Measurements from ENCODE around the gene CFAP70. TPM values are rescaled to one million over a fixed set of nuclear protein-coding genes. Genes with fewer than 3 reads are reported as not detected.

The CFAP70 gene
- total RNA-seq, 2 experiments from 2014 or later, result 0.58 to 0.71 TPM

- POLR2A ChIA-PET, result no interaction called here
Observed at GRCh38 chr10:73379064-73379748, 20.5 kb upstream of the CFAP70 start.

GRCh38 chr10:73376679-73377078 is 18.0 kb upstream of the CFAP70 start:
- DNase-seq (no peak), ATAC-seq (no peak)
- Mint-ChIP-seq H3K9me3 (ENCODE audit: low read depth) (no peaks in the 10 kb centered on the region), H3K27me3 (no peaks in the 10 kb centered on the region), H3K4me3 (no peak overlapping the region), H3K36me3 (ENCODE audit: low read depth) (peaks cover 41% of the 10 kb centered on the region), H3K4me1 (peaks cover 6% of the 10 kb centered on the region), H3K27ac (no peak overlapping the region)
- POLR2A ChIA-PET, result no interaction called here
- intact Hi-C loops (cut with DNase I, micrococcal nuclease), result no loop called here
- CTCF ChIA-PET, result no interaction called here

More at GRCh38 chr10:73379064-73379748, 20.5 kb upstream of the CFAP70 start:
- no peaks in the 10 kb centered on the region for H3K9me3 Mint-ChIP-seq (ENCODE audit: low read depth)
- H3K27me3 Mint-ChIP-seq, result no peaks in the 10 kb centered on the region
- intact Hi-C loops (cut with DNase I, micrococcal nuclease), result no loop called here
- no peak overlapping the region for H3K4me3 Mint-ChIP-seq
- no peak for DNase-seq
- peaks cover 49% of the 10 kb centered on the region for H3K36me3 Mint-ChIP-seq (ENCODE audit: low read depth)
- peak overlapping the region; percentile 78 for H3K27ac Mint-ChIP-seq
- CTCF ChIA-PET, result interaction anchor here (1.2 kb wide), 1 partner anchor 21 kb away, joined by 3 read pairs; the partner anchor contains the start of gene CFAP70
- peaks cover 6% of the 10 kb centered on the region for H3K4me1 Mint-ChIP-seq
- ATAC-seq, result peak; percentile 55

- ChIA-PET POLR2A (no interaction called here), CTCF (no interaction called here)
- Mint-ChIP-seq H3K27ac (no peak overlapping the region), H3K9me3 (ENCODE audit: low read depth) (peaks cover 1% of the 10 kb centered on the region), H3K4me1 (peaks cover 16% of the 10 kb centered on the region), H3K4me3 (no peak overlapping the region), H3K27me3 (no peaks in the 10 kb centered on the region), H3K36me3 (ENCODE audit: low read depth) (peaks cover 29% of the 10 kb centered on the region)
- ATAC-seq, result peak; percentile 91
- intact Hi-C loops (cut with DNase I, micrococcal nuclease), result no loop called here
- DNase-seq, result peak; percentile 25
Observed at GRCh38 chr10:73368238-73368637, 9.6 kb upstream of the CFAP70 start.

- H3K27ac Mint-ChIP-seq, result peak overlapping the region; percentile 8
- no peak for DNase-seq
- no peaks in the 10 kb centered on the region for H3K27me3 Mint-ChIP-seq
- H3K4me3 Mint-ChIP-seq, result no peak overlapping the region
- ATAC-seq, result no peak
- H3K36me3 Mint-ChIP-seq (ENCODE audit: low read depth), result peaks cover 32% of the 10 kb centered on the region
- ChIA-PET POLR2A (no interaction called here), CTCF (interaction anchor here (0.8 kb wide), 1 partner anchor 9 kb away, joined by 3 read pairs; no protein-coding TSS in a partner anchor)
- intact Hi-C loops (cut with DNase I, micrococcal nuclease), result no loop called here
- H3K4me1 Mint-ChIP-seq, result peaks cover 16% of the 10 kb centered on the region
- H3K9me3 Mint-ChIP-seq (ENCODE audit: low read depth), result peaks cover 1% of the 10 kb centered on the region
Observed at GRCh38 chr10:73366381-73367298, 8.0 kb upstream of the CFAP70 start.

- H3K9me3 Mint-ChIP-seq (ENCODE audit: low read depth), result peaks cover 1% of the 10 kb centered on the region
- H3K36me3 Mint-ChIP-seq (ENCODE audit: low read depth), result peaks cover 31% of the 10 kb centered on the region
- CTCF ChIA-PET, result no interaction called here
- intact Hi-C loops (cut with DNase I, micrococcal nuclease), result no loop called here
- H3K27me3 Mint-ChIP-seq, result no peaks in the 10 kb centered on the region
- POLR2A ChIA-PET, result no interaction called here
- H3K4me1 Mint-ChIP-seq, result peaks cover 16% of the 10 kb centered on the region
- DNase-seq (no peak), ATAC-seq (no peak)
- no peak overlapping the region for H3K27ac Mint-ChIP-seq
- no peak overlapping the region for H3K4me3 Mint-ChIP-seq
Observed at GRCh38 chr10:73364964-73365363, 6.3 kb upstream of the CFAP70 start.

- no peaks in the 10 kb centered on the region for H3K27me3 Mint-ChIP-seq
- DNase-seq (no peak), ATAC-seq (no peak)
- H3K4me1 Mint-ChIP-seq, result peaks cover 14% of the 10 kb centered on the region
- CTCF ChIA-PET, result interaction anchor here (0.7 to 1.0 kb wide), 2 partner anchors 29 to 56 kb away, joined by 3 read pairs; no protein-coding TSS in a partner anchor
- POLR2A ChIA-PET, result no interaction called here
- intact Hi-C loops (cut with DNase I, micrococcal nuclease), result loop anchor here (2.0 to 5.0 kb wide), 5 partner anchors 53 to 192 kb away; partner anchors contain the start of genes ANXA7 (in 1 of the 2), ECD (in 1 of the 2), FAM149B1 (in 1 of the 2) and MRPS16 (in 1 of the 2)
- no peaks in the 10 kb centered on the region for H3K9me3 Mint-ChIP-seq (ENCODE audit: low read depth)
- H3K36me3 Mint-ChIP-seq (ENCODE audit: low read depth), result peaks cover 7% of the 10 kb centered on the region
- H3K4me3 Mint-ChIP-seq, result no peak overlapping the region
- H3K27ac Mint-ChIP-seq, result no peak overlapping the region
Observed at GRCh38 chr10:73359492-73359891, 828 bp upstream of the CFAP70 start.

GRCh38 chr10:73357821-73358220 is 843 bp downstream of the CFAP70 start:
- DNase-seq, result no peak
- H3K36me3 Mint-ChIP-seq (ENCODE audit: low read depth), result peaks cover 6% of the 10 kb centered on the region
- H3K27ac Mint-ChIP-seq, result peak overlapping the region; percentile 84
- CTCF ChIA-PET, result interaction anchor here (0.8 to 1.4 kb wide), 3 partner anchors 9 to 452 kb away, joined by 3 read pairs; no protein-coding TSS in a partner anchor
- H3K27me3 Mint-ChIP-seq, result no peaks in the 10 kb centered on the region
- no peaks in the 10 kb centered on the region for H3K9me3 Mint-ChIP-seq (ENCODE audit: low read depth)
- no peak for ATAC-seq
- intact Hi-C loops (cut with DNase I, micrococcal nuclease), result loop anchor here (1.0 to 5.0 kb wide), 9 partner anchors 54 to 268 kb away; partner anchors contain the start of genes ANXA7 (in 2 of the 2), MRPS16 (in 2 of the 2), DNAJC9 (in 1 of the 2) and ECD (in 1 of the 2)
- POLR2A ChIA-PET, result no interaction called here
- peaks cover 14% of the 10 kb centered on the region for H3K4me1 Mint-ChIP-seq
- peak overlapping the region; percentile 97 for H3K4me3 Mint-ChIP-seq

- Mint-ChIP-seq H3K4me1 (peaks cover 14% of the 10 kb centered on the region), H3K27me3 (no peaks in the 10 kb centered on the region), H3K27ac (no peak overlapping the region), H3K4me3 (peak overlapping the region; percentile 97), H3K9me3 (ENCODE audit: low read depth) (no peaks in the 10 kb centered on the region), H3K36me3 (ENCODE audit: low read depth) (peaks cover 5% of the 10 kb centered on the region)
- intact Hi-C loops (cut with DNase I, micrococcal nuclease), result loop anchor here (5.0 kb wide), 3 partner anchors 55 to 190 kb away; partner anchors contain the start of genes ANXA7 (in 1 of the 2), ECD (in 1 of the 2), FAM149B1 (in 1 of the 2) and PPP3CB (in 1 of the 2)
- DNase-seq, result no peak
- no peak for ATAC-seq
- ChIA-PET POLR2A (no interaction called here), CTCF (interaction anchor here (1.0 kb wide), 1 partner anchor 453 kb away, joined by 3 read pairs; no protein-coding TSS in a partner anchor)
Observed at GRCh38 chr10:73357166-73357565, 1.5 kb downstream of the CFAP70 start.

GRCh38 chr10:73344269-73344668 is 14.4 kb downstream of the CFAP70 start:
- Mint-ChIP-seq H3K4me1 (no peaks in the 10 kb centered on the region), H3K9me3 (ENCODE audit: low read depth) (no peaks in the 10 kb centered on the region), H3K36me3 (ENCODE audit: low read depth) (no peaks in the 10 kb centered on the region), H3K27ac (no peak overlapping the region), H3K4me3 (no peak overlapping the region), H3K27me3 (no peaks in the 10 kb centered on the region)
- no peak for ATAC-seq
- POLR2A ChIA-PET, result no interaction called here
- no peak for DNase-seq
- intact Hi-C loops (cut with DNase I, micrococcal nuclease), result no loop called here
- CTCF ChIA-PET, result no interaction called here

- CTCF ChIA-PET, result no interaction called here
- Mint-ChIP-seq H3K36me3 (ENCODE audit: low read depth) (no peaks in the 10 kb centered on the region), H3K27me3 (no peaks in the 10 kb centered on the region), H3K9me3 (ENCODE audit: low read depth) (no peaks in the 10 kb centered on the region), H3K4me1 (no peaks in the 10 kb centered on the region), H3K4me3 (no peak overlapping the region), H3K27ac (no peak overlapping the region)
- POLR2A ChIA-PET, result no interaction called here
- ATAC-seq, result no peak
- intact Hi-C loops (cut with DNase I, micrococcal nuclease), result no loop called here
- DNase-seq, result no peak
Observed at GRCh38 chr10:73340121-73340520, 18.5 kb downstream of the CFAP70 start.

- Mint-ChIP-seq H3K9me3 (ENCODE audit: low read depth) (no peaks in the 10 kb centered on the region), H3K4me3 (no peak overlapping the region), H3K4me1 (no peaks in the 10 kb centered on the region), H3K36me3 (ENCODE audit: low read depth) (no peaks in the 10 kb centered on the region), H3K27ac (no peak overlapping the region), H3K27me3 (no peaks in the 10 kb centered on the region)
- DNase-seq (no peak), ATAC-seq (no peak)
- intact Hi-C loops (cut with DNase I, micrococcal nuclease), result no loop called here
- POLR2A ChIA-PET, result no interaction called here
- CTCF ChIA-PET, result no interaction called here
Observed at GRCh38 chr10:73339436-73339835, 19.2 kb downstream of the CFAP70 start.

Measured in activated CD4-positive, alpha-beta T cell treated with anti-CD3 and anti-CD28 coated beads for 36 hours (primary cell).